Hepatocyte (in vitro differentiated cells): ENCODE results near the gene OR51F2.

Experiments
- EZH2 ChIP-seq: fragments of 200-600 bp; sonication (generic); IDR thresholded peaks from 2 replicates; pipeline ENCODE4 v1.6.1; 2016; ENCODE audit warnings: antibody characterized with exemption, mild to moderate bottlenecking, borderline replicate concordance
- EZH2phosphoT487 ChIP-seq: fragments of 200-600 bp; sonication (generic); IDR thresholded peaks from one replicate; pipeline ENCODE4 v1.6.1; 2018; ENCODE audit warnings: antibody characterized with exemption, mild to moderate bottlenecking, low read depth, moderate library complexity; ENCODE audit not compliant: unreplicated experiment, severe bottlenecking
- TF ChIP-seq, protein P1 (sequence below): fragments of 200-600 bp; sonication (generic); IDR thresholded peaks from 2 replicates; pipeline ENCODE4 v1.5.1; 2016; ENCODE audit warnings: antibody characterized with exemption, mild to moderate bottlenecking; ENCODE audit not compliant: poor library complexity

- TF ChIP-seq, protein P1, sequence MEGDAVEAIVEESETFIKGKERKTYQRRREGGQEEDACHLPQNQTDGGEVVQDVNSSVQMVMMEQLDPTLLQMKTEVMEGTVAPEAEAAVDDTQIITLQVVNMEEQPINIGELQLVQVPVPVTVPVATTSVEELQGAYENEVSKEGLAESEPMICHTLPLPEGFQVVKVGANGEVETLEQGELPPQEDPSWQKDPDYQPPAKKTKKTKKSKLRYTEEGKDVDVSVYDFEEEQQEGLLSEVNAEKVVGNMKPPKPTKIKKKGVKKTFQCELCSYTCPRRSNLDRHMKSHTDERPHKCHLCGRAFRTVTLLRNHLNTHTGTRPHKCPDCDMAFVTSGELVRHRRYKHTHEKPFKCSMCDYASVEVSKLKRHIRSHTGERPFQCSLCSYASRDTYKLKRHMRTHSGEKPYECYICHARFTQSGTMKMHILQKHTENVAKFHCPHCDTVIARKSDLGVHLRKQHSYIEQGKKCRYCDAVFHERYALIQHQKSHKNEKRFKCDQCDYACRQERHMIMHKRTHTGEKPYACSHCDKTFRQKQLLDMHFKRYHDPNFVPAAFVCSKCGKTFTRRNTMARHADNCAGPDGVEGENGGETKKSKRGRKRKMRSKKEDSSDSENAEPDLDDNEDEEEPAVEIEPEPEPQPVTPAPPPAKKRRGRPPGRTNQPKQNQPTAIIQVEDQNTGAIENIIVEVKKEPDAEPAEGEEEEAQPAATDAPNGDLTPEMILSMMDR, result no peak
- TF ChIP-seq EZH2 (no peak), EZH2phosphoT487 (no peak)
These were observed 12.6 kb upstream of the OR51F2 start for GRCh38 chr11:4808476-4808875.
